GM19238 (cell line): Measurements from ENCODE around the gene KCND2.
"Not testable (repeated sequence)": the region's sequence is repeated elsewhere in the genome, so short reads cannot be mapped to it uniquely, and the experiment has no call there.

Experiments used
- DNase-seq: peaks from one replicate; pipeline ENCODE4 v3.0.0; 2011; ENCODE audit warnings: low spot score; ENCODE audit not compliant: insufficient read length

KCND2 gene

GRCh38 chr7:120272701-120273475 is at the start of gene KCND2:
Gene KCND2, plus strand, starts transcription at chr7:120273175.
- peak; percentile 21 for DNase-seq

- no peak for DNase-seq
These were observed 46.8 kb upstream of the KCND2 start for GRCh38 chr7:120226188-120226587.

GRCh38 chr7:120227255-120227654 is 45.7 kb upstream of the KCND2 start:
- DNase-seq: no peak

- no peak for DNase-seq
These were observed 43.9 kb upstream of the KCND2 start for GRCh38 chr7:120229084-120229483.

- no peak for DNase-seq
These were observed 39.6 kb upstream of the KCND2 start for GRCh38 chr7:120233338-120233737.

- not testable (repeated sequence) for DNase-seq
These were observed 32.6 kb upstream of the KCND2 start for GRCh38 chr7:120240350-120240749.

- DNase-seq: no peak
These were observed 31.0 kb upstream of the KCND2 start for GRCh38 chr7:120241973-120242372.

- DNase-seq: no peak
These were observed 18.1 kb upstream of the KCND2 start for GRCh38 chr7:120254845-120255244.

GRCh38 chr7:120256344-120257070 is 16.5 kb upstream of the KCND2 start:
- no peak for DNase-seq

- DNase-seq: no peak
These were observed 13.6 kb upstream of the KCND2 start for GRCh38 chr7:120259386-120259785.

GRCh38 chr7:120260111-120260510 is 12.9 kb upstream of the KCND2 start:
- DNase-seq: no peak

GRCh38 chr7:120272261-120272660 is 714 bp upstream of the KCND2 start:
- DNase-seq: peak; percentile 32

GRCh38 chr7:120273476-120273975 is 551 bp downstream of the KCND2 start:
- DNase-seq: peak; percentile 34

- DNase-seq: no peak
These were observed 1.5 kb downstream of the KCND2 start for GRCh38 chr7:120274482-120274881.

GRCh38 chr7:120274899-120275298 is 1.9 kb downstream of the KCND2 start:
- DNase-seq: no peak

- DNase-seq: no peak
These were observed 3.7 kb downstream of the KCND2 start for GRCh38 chr7:120276720-120277119.

- no peak for DNase-seq
These were observed 5.8 kb downstream of the KCND2 start for GRCh38 chr7:120278773-120279172.

- no peak for DNase-seq
These were observed 7.8 kb downstream of the KCND2 start for GRCh38 chr7:120280743-120281142.

- DNase-seq: no peak
These were observed 20.1 kb downstream of the KCND2 start for GRCh38 chr7:120293027-120293426.

- no peak for DNase-seq
These were observed 29.2 kb downstream of the KCND2 start for GRCh38 chr7:120302190-120302589.

- DNase-seq: no peak
These were observed 30.1 kb downstream of the KCND2 start for GRCh38 chr7:120303105-120303504.

GRCh38 chr7:120304674-120305073 is 31.7 kb downstream of the KCND2 start:
- DNase-seq: no peak
